ENCODE results near the gene ZNF584.
"Not testable (repeated sequence)": the region's sequence is repeated elsewhere in the genome, so short reads cannot be mapped to it uniquely, and the experiment has no call there.

The ZNF584 gene

GRCh38 chr19:58408152-58409009 lies at the start of gene ZNF584:
Gene ZNF584, plus strand, starts transcription at chr19:58408649. Its CDS starts 499 bp downstream, at chr19:58409148.
- peak; percentile 99 for DNase-seq

DNA sequence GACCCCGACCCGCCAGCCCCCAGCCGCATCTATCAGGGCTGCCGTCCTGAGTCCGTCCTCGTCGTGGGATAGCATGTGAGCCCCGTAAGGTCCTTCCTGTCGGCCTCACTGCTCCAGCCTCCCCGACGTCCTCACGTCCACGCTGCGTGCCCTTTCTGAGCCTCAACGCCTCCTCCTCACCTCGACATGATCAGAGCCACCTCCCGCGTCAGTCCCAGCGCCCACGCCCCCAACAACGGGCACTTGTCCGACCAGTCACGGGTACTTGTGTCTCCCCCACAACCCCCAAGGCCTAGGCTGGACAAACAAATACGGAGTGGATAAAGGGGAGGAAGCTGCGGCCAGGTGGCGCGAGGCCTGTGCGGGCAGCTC lies 46.6 kb upstream of the ZNF584 start:
- DNase-seq: peak; percentile 84

DNA sequence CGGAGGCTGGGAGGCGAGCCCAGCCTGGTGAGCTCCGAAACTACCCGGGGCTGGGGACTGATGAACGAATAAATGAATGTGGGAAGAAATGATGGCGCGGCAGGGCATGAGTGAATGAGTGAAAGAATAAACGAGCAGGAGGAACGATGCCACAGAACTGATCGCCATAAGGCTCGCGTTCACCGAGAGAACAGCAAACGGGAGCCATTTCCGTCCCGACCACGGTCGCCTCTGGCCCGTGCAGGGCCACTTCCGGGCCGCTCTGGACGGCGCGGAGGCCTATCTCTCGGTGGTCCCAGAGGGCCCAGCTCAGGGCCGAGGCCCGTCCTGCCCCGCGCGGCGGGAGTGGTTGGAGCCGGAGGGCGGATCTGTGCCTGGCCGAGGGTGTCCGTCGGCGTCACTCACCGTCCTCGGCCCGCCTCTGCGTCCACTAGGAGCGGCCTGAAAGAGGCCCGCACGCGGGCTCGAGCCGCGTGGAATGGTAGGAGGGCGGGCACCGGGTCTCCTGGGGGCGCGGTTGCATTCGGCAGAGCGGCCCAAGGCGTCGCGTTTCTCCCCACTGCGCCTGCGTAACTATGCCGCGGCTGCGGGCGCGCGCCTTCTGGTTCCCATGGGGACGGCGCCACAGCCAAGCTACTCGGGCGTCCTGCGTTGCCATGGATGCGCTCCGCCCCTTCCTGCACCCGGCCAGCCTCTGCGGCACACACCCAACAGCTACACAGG lies 46.0 kb upstream of the ZNF584 start, which contains the start of gene ZNF497:
Gene ZNF497 (minus strand): TSS at position 480 of the 723 bp plus-strand sequence. CDS start 5,116 bp downstream, outside the sequence.
- peak; percentile 99 for DNase-seq

DNA sequence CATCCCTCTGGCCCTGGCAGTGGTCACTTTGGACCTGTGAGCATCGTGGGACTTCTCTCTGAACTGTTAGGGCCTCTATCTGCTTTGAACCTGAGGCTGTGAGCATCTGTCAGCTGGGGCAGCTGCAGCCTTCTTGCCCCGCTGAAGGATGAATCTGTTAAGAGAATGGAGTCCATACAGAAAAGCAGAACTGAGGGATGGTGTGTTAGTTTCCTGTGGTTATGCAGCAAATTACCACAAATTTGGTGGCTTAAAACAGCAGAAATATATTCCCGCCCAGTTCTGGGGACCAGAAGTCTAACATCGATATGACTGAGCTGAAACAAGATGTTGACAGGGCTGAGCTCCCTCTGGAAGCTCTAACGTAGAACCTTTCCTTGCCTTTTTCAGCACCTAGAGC lies 44.3 kb upstream of the ZNF584 start:
- DNase-seq: peak; percentile 94

GRCh38 chr19:58366585-58367430 lies 41.6 kb upstream of the ZNF584 start:
- peak; percentile 50 for DNase-seq

- no peak for DNase-seq
These were observed 40.6 kb upstream of the ZNF584 start for GRCh38 chr19:58367698-58368454.

GRCh38 chr19:58368561-58369360 lies 39.7 kb upstream of the ZNF584 start:
- DNase-seq: no peak

DNA sequence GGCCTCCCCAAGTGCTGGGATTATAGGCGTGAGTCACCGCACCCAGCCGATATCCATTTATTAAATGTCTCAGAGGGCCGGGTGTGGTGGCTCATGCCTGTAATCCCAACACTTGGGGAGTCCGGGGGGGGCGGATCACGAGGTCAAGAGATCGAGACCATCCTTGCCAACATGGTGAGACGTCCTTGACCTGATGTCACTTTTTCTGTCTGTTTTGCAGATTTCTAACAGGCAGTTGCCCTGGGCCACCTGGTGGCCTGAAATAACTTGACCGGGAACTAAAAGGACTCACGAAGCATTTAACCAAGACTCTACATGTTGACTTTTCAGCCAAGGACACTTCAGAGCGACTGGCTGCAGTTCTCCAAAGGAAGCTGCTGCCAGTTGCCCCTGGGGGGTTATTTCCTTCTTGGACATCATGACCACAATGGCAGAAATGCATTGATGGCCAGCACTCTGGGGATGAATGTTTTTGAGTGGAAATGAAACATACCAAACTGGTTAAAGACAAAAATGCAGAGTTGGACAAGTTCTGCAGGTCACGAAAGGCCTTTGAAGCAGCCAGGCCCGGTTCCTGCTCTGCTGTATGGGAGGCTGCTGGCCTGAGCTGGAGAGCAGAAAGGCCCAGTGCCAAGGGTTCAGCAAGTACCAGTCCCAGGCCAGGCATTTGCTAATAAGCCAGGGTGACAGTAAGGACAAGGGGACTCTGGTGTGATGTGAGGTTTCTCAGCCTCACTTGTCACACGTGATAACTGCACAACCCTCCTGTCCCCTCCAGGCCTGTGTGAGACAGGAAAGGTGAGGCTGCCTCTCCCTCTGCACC lies 35.9 kb upstream of the ZNF584 start:
- DNase-seq: peak; percentile 50

DNA sequence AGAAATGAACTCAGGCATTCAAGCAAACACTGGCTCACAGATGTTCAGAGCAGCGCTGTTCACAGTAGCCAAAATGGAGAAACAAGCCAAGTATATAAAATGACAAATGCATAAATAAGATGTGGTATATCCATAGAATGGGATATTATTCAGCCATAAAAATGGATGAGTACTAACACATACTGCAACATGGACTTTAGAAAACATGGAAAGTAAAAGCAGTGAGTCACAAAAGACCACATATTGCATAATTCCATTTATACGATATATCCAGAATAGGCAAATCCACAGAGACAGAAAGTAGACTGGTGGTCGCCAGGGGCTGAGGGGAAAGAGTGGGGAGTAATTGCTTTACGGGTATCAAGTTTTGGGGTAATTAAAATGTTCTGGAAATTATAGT lies 34.2 kb upstream of the ZNF584 start:
- no peak for DNase-seq

GRCh38 chr19:58376724-58377123 lies 31.7 kb upstream of the ZNF584 start:
- not testable (repeated sequence) for DNase-seq

GRCh38 chr19:58379246-58379645 lies 29.2 kb upstream of the ZNF584 start:
- DNase-seq: no peak

DNA sequence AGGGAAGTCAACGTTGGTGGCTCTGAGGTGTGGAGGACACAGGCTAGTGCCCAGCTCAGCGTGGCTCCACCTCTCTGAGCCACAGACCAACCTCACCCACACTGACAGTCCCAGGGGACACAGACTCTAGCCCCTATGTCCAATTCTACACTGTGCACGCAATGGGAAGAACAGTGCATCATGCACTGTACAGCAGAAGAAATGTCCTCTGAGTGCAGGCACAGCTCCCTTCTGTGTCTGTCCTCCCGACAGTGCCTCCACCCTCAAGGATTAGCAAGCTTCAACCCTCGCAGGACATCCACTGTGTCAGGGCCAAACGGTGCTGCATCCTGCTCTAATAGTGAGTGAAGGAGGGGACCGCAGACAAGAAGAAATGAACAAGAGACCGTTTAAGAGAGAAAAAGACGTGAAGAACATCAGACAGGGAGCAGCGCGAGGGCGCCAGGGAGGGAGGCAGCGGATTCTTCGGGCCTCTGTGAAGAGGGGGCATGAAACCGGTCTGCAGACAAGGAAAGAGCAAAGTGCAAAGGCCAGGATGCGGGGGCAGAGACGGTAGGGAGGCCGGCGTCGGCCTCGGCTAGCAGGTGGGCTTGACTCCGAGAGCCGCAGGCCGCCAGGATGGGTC lies 28.3 kb upstream of the ZNF584 start:
- peak; percentile 34 for DNase-seq

- peak; percentile 100 for DNase-seq
These were observed 27.6 kb upstream of the ZNF584 start, which contains the start of gene ZNF837 for GRCh38 chr19:58380662-58381459. Gene ZNF837, minus strand, starts transcription at chr19:58381030. Its CDS starts 11,698 bp downstream, at chr19:58369332.

DNA sequence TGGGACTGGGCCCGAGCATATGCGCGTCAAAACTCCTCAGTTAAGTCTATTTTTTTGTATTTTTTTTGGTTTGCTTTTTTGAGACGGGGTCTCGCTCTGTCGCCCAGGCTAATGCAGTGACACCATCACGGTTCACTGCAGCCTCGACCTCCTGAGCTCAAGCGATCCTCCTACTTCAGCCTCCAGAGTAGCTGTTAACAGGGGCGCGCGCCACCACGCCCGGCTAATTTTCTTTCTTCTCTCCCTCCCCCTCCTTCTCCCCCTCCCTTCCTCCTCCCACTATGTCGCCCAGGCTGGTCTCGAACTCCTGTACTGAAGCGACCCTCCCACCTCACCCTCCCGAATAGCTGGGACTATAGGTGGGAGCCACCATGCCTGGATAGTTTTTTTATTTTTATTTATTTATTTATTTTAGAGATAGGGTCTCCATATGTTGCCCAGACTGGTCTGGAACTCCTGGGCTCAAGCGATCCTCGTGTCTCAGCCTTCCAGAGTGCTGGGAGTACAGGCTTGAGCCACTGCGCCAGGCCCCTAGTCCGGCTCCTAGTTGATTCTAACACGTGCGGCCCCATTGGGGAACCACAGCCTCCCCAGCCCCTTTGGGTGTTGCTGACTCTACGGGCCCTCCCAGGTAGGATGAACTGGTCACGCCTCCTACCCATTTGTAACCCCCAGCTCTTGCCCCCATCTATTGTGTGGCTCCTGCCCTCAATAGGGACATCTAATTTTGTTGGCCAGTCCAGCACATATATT lies 26.8 kb upstream of the ZNF584 start:
- DNase-seq: no peak

DNA sequence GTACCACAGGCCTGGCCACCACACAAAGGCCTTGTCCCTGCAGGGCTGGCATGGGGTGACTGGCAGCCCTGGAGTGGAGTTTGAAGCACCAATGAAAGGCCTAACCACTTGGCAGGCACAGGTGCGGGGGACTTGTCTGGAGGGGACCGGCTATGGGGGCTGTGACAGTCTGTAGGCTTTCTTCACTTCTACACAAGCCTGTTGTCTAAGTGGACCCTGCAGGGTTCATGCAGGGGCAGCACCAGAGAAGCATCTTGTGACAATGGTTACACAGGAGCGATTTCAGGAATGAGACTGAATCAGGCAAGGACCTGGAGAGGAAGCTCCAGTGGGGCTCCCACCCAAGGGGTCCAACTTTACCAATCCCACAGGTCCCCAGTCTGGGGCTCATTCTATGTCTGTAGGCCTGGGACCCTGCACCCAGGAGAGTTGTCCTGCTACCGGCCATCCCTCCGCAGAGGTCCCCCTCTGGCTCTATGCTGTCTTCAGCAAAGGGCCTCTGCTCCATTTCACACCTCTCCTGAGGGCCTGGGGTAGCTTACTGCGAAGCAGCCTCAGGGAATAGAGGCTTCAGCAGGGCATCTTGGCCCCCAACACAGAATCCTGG lies 25.3 kb upstream of the ZNF584 start:
- DNase-seq: no peak

DNA sequence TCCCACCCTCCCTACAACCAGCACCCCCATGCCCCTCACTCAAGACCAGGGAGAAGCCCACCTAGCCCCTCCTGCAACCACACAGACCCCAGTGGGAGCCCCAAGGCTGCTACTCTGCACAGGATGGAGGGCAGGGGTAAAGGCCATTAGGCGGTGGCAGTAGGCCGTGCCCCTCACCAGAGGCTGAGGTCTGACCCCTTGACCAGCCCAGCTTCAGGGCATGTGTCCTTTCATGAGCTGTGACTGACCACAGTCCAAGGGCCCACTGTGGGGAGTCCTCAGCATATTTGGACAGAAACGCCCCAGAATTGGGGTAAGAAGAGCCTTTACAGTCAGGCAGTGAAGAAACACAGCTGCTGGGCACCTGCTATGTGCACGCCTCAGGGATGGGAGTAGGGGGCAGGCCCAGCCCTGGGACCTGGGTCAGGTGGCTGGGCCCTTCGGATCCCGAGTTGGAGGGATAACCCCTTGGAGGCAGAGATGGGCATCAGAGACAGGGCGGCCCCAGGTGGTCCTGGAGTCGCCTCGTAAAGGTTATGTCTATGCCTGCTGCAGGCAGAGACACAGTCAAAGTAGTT lies 23.0 kb upstream of the ZNF584 start:
- DNase-seq: no peak

- DNase-seq: peak; percentile 47
These were observed 22.4 kb upstream of the ZNF584 start for GRCh38 chr19:58385891-58386575.
